ENCODE results near the gene AEBP1.

Gene AEBP1

GRCh38 chr7:44103923-44104859 lies at the start of gene AEBP1:
AEBP1 (plus strand) TSS chr7:44104345; CDS start chr7:44104666, 321 bp downstream.
- DNase-seq (ENCODE audit: low read depth in 2 of 2), result no peak

- no peak for DNase-seq (ENCODE audit: low read depth in 2 of 2)
These were observed 47.5 kb upstream of the AEBP1 start for GRCh38 chr7:44056681-44057080.

- no peak for DNase-seq (ENCODE audit: low read depth in 2 of 2)
These were observed 46.8 kb upstream of the AEBP1 start for GRCh38 chr7:44057181-44057848.

- no peak for DNase-seq (ENCODE audit: low read depth in 2 of 2)
These were observed 46.0 kb upstream of the AEBP1 start for GRCh38 chr7:44057849-44058758.

- no peak for DNase-seq (ENCODE audit: low read depth in 2 of 2)
These were observed 45.4 kb upstream of the AEBP1 start for GRCh38 chr7:44058759-44059218.

- DNase-seq (ENCODE audit: low read depth in 2 of 2), result no peak
These were observed 44.7 kb upstream of the AEBP1 start for GRCh38 chr7:44059219-44060090.

- no peak for DNase-seq (ENCODE audit: low read depth in 2 of 2)
These were observed 43.8 kb upstream of the AEBP1 start for GRCh38 chr7:44060091-44060947.

GRCh38 chr7:44060948-44061644 lies 43.0 kb upstream of the AEBP1 start:
- no peak for DNase-seq (ENCODE audit: low read depth in 2 of 2)

- DNase-seq (ENCODE audit: low read depth in 2 of 2), result no peak
These were observed 42.4 kb upstream of the AEBP1 start for GRCh38 chr7:44061645-44062179.

GRCh38 chr7:44062180-44062902 lies 41.8 kb upstream of the AEBP1 start:
- no peak for DNase-seq (ENCODE audit: low read depth in 2 of 2)

GRCh38 chr7:44062903-44063295 lies 41.2 kb upstream of the AEBP1 start:
- no peak for DNase-seq (ENCODE audit: low read depth in 2 of 2)

- no peak for DNase-seq (ENCODE audit: low read depth in 2 of 2)
These were observed 40.6 kb upstream of the AEBP1 start for GRCh38 chr7:44063547-44063893.

- no peak for DNase-seq (ENCODE audit: low read depth in 2 of 2)
These were observed 40.1 kb upstream of the AEBP1 start for GRCh38 chr7:44063894-44064651.

- no peak for DNase-seq (ENCODE audit: low read depth in 2 of 2)
These were observed 39.2 kb upstream of the AEBP1 start for GRCh38 chr7:44064791-44065430.

- DNase-seq (ENCODE audit: low read depth in 2 of 2), result no peak
These were observed 38.6 kb upstream of the AEBP1 start, which contains the start of gene PGAM2 for GRCh38 chr7:44065431-44066110. PGAM2 (minus strand) TSS chr7:44065567; CDS start chr7:44065529, 38 bp downstream.

GRCh38 chr7:44066111-44066460 lies 38.1 kb upstream of the AEBP1 start:
- no peak for DNase-seq (ENCODE audit: low read depth in 2 of 2)
